DMS53 (cell line): ENCODE results near the gene MAP6.

Experiments
- DNase-seq: peaks from one replicate; lab custom pipeline; 2025; lab: John Stamatoyannopoulos, UW

The MAP6 gene

DNA sequence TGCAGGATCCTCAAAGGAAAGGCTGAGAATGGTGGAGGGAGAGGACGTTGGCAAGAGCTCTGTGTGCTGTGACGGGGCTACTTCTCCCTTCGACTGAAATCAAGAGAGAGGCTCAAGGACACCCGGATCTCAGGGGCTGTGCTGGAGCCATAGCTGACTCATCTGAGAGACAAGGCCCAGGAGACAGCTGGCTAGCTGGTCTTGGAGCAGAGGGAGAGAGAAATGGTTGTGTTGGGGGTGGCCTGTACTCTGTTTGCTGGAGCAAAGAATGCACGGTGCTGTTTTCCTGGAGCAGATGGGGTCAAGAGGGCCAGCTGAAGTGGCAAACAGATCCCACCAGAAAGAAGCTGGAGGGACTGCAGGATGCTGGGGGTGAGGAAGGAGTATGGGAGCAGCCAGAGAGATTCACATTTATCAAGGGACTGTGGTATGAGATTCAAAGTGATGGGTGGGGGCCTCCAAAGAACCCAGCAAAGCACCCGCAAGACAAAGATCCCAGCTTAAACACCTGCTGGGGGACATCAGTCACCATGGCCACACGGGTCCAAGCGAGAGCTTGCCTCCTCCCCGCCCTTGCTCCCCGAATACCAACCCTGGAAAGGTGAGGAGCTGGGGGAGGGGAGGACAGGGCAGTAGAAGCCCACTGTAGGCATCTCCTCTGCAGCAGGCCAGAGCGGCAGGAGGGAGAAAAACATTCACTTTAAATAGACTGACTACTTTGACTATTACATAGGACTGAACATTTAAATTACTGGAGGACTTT is 40.8 kb downstream of the MAP6 start:
- DNase-seq = peak; percentile 79

DNA sequence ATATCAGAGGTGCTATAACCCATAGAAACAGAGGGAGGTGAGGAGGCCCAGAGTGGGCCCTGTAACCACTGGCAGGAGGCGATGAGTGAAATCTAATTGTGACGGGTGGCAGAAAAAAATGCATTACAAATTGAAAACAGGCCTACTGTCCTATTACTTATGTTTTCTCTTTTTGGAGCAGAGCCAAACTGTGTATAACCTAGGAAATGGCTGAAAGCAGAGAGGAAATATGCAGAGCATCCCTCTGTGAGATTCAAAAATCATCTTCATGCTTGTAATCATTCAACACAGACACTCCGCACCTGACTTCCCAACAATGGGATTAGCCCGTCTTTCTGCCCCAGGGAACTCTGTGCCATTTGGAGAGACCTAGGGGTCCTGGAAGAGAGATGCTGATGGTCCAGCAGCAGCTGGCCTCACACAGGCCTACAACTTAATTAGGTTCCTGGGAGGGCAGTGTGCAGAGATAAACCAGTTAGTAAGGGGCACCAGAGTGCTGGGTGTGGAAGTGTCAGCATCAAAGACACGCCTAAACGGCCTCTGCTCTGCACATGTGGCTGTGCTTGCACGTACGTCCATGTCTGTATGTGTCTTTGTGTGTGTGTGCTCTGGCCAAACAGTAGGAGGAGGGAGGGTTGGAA is 41.8 kb downstream of the MAP6 start:
- DNase-seq = peak; percentile 58

DNA sequence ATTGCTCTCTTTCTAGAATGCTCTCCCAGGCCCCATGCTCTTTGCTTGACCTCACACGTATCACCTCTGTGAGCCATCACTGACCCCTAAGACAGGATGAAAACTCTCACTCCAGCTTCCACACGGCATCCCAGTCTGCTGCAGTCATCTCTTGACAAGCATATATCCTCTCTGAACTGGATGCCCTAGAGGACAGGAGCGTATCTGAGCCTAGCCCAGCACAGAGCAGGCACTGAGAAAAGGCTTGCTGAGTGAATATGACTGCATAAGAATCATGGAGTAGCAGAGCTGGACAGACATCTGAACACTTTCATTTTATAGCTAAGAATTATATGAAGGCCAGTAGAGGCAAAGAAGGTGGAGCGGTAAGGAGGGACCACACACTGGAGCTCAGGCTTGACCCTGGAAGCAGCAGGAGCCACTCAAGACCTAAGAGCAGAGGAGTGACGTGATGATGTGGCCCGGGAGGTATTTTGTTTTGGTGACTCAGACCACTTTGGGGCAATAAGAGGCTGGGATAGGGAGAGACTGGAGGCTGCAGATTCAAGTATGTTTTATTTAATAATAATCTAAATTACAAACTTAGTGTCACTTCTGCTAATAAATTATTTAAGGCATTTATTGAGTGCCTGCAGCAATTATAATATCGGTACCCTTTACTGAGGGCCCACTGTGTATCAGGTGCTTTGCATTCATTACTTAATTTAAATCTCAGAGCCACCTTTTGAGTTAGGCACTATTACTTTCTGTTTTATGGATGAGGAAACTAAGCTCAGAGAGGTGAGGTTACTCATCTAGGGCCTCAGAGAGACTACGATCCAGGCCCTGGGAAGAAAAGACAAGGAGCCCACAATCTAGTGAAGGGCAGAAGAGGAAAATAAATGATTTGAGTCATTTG is 42.6 kb downstream of the MAP6 start:
- peak; percentile 90 for DNase-seq

DNA sequence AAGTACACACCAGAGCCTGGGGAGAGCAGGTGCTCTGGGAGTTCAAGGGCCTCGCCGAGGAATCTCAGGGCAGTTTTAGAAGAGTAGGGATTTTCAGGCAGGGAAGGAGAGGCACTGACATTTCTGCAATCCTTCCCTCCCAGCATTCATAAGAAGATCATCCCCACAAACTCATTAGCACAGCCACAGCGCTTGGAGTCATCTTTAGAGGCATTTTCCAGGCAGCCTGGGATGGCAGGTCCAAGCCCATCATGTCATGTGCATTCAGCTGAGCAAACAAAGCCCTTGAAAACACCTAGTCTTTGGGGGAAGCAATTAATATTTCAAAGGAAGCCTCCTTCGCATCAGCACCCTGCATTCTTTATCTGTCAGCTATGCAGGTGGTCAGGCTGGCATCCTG is 43.8 kb downstream of the MAP6 start:
- peak; percentile 96 for DNase-seq

DNA sequence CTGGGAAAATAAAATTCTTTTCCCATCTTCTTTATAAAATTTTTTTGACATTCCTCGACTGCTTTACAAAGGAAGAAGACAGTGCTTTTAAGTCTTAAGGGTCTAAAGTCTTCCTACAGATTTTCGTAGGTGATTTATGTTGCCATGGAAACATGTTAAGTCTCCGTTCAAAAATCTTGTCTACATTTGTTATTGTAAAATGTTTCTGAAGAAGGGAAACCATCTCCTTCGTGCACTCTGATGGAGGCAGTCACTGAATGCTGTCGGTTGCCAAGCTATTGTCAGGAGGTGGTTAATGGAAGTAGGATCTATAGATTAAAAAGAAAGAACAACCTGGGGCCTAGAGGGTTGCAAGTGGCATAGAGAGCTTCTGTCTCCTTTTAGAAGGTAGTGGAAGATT is 52.6 kb downstream of the MAP6 start:
- DNase-seq = no peak

DNA sequence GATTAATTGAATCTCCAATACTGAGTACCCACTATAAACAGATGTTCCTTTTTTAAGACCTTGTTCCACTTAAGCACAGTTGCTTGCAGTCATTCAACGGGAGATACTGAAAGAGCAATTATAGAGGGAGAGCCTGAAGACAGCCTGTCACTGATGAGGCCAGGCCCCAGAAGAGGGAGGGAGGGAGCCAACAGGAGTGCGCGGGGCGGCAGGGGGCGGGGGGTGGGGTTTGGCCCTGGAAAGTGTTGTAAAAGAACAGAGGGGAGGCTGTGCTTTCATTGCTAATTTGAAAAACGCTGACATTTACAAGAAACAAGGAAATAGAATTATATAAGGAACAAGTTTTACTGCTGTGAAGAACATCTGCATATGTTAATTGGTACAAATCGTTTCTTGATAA is 53.1 kb downstream of the MAP6 start:
- DNase-seq = no peak

DNA sequence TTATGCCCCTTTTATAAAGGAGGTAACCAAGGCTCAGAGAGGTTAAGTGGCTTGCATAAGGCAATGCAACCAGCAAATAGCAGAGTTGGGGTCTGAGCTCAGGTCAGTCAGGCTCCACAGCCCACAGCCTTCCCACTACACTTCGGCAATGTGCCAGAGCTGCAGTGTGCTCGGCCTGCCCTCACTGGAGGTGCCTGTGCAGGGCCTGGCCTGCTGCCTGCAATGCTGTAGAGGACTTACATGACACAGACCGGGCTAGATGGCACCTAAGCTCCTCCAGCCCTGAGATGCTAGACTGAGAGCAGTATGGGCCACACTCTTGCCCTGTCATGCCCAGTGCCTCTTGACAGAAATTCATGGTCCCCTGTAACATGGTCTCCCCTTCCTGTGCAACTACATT is 57.0 kb downstream of the MAP6 start:
- DNase-seq = no peak

DNA sequence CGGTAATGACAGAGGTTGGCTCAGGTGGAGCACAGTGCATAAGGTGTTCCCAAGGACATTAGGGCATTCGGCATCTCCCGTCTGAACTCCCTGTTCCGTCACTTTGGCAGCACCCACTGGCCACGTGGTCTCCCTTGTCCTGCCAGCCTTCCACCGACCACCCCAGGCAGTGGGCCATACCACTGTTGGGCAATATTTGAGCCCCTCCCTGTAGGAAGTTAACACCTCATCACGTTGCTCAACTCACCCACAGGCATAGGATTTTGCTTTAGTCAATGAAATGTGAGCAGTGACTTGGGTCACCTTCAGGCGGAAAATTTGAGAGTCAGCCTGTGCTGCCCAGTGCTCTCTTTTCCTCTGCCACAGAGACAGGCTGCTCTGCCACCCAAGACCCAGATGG is 62.7 kb downstream of the MAP6 start:
- DNase-seq = no peak

DNA sequence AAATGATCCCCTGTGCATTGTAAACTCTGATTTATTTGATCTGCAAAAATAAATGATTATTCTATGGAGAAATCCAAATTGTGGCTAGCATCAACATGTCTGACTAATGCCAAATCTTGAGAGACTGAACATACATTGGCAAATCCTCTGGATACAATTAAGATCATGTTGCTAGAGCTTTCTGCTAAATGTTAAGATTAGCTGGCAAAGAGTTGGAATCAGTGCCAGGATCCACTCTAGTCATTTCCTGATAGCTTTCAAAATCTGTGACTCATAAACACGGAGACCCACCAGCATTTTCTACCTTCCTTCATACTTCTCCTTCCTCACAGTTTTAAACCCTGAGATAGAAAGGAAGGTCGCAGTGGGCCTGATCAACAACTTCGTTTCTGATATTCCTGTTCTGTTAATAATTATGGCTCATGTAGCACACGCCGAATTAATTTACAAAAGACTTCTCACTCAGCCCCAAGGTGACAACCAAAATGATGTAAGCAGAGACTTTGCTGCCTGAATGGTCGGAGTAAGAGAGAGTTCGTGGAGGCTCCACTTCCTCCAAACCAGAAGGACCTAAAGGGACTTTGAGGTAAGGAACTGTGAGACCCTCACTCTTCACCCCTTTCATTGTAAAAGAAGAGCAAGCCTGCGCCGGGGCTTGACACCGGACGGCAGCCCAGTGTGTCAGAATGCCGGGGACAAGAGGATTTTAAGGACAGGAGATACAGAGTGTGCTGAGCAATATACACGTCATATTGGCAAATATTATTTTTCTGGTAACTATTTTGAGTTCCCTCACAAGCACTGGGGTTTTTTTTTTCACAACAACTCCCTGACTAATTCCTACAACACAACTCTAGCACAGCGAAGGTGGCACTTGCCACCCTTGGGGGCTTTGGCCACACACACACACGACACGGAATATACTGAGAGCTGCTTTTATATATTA is 64.8 kb downstream of the MAP6 start:
- DNase-seq = no peak

DNA sequence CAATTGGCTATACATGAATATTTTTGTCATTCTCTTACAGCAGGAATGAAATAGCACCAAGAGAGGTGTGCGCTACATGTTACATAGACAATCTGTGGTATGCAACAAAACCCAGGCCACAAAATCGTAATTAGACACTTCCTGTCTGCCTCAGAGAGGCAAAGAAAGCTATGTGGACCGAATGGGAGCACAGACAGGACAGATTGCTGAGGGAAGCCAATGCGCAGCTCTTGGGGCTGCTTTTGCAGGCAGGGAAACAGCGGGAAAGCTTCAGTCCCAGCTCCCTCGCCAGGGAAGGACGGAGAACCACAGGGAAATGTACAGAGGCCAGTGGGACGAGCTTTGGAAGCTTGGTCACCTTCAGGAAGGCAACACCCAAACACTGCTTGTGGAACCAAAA is 65.9 kb downstream of the MAP6 start:
- DNase-seq = no peak

DNA sequence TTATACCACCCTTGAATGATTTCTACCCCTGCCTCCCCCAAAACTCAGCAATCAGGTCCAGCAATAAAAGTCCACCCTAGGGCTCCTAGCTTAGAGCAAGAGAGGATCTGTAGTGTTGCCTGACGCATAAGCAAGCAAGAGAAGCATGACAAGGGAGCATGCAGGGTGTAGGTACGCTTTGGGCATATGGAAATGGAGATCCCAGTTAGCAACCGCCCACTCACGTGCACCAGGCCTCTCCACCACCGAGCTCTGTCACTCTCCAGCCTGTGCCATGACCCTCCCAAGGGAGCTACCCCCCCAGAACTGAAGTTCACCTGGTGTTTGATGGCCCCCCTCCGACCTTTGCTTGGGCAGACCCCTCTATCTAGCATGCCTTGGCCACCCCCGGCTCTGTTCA is 67.3 kb downstream of the MAP6 start:
- DNase-seq = no peak

DNA sequence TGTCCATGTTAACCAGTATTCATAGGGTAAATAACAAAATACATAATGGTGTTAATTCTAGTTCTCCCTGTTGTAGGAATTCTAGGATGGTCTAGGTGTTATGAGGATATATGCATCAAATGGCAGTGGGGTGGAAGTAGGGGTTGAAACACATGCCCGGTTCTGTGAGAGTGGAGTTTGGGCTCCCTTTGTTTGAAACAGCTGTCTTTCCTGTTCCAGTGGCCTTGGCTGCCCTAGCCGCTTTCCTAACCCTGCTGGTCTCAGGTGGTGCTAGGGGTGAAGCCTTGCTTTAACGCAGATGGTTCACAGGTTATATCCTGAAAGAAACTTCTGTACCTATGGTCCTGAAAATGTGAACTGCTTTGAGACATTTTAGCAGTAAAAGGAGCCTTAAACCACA is 68.5 kb downstream of the MAP6 start:
- no peak for DNase-seq

DNA sequence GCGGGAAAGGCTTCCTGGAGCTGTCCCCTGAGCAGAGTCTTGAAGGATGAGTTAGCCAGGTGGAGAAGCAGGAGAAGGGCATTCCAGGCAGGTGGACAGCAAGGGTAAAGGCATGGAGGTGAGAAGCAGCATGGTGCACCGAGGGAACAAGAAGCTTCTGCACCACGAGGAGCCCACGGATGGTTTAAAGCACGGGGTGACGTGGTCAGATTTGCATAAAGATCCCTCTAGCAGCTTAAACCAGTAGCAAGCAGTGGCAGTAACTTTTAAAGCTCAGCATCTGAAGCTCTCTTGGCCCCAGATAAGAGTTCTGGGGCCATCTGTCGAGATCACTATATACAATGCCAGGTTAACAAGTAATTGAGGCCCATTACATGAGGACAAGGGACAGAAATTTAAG is 69.9 kb downstream of the MAP6 start:
- no peak for DNase-seq

DNA sequence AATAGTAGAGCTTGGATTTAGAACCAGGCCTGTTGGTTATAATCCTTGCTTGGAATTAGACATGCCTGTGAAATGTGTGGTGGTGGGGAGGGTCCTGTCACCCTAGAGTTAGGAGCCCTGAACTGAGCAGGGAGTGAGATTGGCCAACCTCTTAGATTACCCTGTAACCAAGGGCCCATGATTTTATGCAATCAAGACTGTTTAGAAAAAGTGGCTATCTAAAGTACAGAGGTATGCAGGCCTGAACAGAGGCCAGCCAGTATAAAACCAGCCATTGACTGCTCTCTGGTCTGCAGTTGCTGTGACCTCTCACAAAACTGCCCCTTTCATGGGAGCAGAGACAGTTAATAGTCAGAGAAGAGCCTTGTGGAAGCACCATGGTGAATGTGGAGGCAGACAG is 70.6 kb downstream of the MAP6 start:
- DNase-seq = no peak

DNA sequence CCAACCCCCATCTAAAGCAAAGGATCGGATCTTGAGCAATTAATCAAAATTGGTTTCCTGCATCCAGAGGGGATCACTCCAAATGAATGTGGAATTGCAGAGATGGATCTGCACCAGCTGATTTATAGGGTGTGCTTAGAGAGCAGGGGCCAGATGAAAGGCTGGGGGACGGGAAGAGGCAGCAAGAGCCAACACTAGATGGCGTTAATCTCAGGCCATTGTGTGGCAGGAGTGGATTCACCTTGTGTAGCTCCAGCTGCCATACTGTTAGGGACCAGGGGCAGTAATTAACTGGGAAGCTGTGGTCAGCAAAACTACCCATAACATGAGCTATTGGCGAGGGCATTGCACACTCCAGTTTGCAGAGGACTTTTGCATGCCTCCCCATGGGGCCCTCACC is 71.2 kb downstream of the MAP6 start:
- peak; percentile 93 for DNase-seq

DNA sequence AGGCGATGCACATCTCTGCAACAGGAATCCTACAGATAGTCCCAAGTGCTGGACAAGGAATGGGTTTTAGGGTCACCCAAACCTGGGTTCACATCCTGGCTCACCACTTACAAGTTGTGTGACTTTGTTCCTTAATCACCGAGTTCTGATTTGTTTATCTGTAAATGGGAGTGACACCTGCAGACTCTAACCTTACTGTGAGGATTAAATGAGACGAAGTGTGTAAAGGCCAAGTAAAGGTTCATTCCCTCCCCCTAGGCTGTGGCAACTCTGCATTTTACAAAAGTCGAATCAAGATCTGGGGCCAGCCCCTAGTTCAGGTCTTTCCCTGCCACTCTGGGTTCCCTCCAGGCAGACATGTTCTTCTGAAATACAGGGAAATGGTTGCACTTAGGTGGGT is 71.9 kb downstream of the MAP6 start:
- no peak for DNase-seq

DNA sequence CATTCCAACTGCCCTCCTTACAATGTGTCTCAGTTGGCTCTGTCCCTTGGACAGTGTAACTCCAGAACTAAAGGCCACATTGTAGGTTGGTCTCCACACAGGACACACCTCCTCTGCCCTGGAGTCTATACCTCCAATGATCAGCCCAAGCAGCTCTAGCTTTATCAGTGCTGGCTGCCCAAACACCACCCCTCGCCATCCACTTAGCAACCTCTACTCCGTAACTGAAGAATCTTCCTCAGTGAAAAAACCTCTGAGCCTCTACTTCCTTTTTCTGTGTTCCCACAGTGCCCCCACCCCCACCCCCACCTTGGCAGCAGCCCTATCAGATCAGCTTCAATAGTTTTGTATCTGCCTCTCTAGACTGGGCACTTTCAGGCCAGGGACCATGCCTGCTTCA is 73.4 kb downstream of the MAP6 start:
- no peak for DNase-seq

DNA sequence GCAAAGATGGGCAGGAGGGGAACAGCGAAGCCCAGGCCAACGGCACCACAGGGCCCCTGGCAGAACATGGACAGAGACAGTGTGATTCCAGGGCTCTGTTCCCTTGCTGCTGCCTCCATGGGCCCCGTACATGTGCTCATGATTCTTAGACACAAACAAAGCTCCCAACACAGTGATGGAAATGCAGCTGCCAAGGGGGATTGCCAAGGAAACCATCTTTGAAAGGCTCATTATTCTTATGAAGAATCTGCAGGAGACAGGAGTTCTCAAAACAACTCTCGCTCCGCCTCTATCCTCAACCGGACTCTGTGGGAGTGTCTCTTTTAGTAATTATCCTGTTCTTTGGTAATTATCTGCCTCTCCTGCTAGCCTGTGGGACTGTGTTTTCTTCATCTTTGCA is 74.6 kb downstream of the MAP6 start:
- no peak for DNase-seq

DNA sequence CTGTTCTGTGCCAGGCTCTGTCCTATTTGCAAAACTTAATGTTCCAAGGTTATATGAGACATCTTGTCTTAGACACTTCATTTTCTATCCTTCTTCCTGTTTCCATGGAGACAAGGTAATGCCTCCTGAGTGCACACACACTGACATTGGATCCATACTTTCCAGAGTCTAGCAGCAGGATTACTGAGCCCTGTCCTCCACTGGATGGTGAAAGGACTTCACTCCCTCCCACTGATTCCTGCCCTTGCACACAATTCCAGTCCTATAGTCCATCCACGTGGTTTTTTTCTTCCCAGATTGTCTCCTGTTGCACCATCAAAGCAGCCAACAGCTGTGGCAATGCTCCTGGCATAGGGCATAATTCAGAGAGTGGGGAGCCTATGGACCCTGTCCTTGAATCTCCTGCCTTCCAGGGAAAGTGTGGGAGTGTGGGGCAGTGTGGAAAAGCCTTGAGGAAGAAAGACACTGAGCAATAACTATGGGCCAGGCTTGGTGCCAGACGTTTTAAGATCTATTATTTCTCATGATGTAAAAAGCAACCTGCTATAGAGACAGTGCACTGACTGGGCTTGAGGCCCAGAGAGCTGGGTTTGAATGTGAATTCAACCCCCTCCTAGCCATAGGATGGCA is 75.4 kb downstream of the MAP6 start:
- DNase-seq = peak; percentile 98

DNA sequence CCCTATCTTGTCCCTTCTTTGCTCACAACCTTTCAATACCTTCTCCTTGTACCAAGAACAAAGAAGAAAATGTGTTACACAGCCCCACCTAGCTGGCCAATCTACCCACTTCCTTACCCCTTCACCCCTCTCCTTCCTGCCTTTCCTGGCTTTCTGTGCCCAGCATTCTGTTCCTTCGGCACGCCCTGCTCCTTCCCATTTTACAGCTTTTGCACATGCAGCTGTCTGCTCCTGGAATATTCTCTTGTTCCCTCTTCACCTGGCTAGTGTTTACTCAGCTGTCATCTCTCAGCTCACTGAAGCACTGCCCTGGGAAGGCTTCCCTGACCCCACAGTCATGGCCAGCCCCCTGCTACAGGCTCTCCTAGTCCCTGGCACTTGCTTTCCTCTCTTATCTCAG is 76.1 kb downstream of the MAP6 start:
- peak; percentile 99 for DNase-seq

DNA sequence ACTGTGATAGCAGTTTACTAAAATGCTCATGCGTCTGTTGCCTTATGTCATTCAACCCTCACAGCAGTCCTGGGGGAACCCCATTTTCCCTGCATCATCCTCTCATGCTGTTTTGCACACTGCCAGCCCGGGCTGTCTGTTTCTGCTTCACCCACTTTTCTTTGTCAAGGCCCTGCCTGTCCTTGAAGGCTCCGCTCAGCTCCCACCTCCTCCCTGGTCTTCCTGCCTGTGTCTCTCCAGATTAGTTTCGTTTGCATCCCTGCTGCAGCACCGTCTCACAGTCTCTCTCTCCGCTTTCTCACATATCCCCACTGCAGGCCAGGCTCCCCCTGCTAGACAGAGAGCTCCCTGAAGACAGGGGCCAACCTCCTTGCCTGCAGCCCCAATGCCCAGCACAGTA is 76.9 kb downstream of the MAP6 start:
- peak; percentile 57 for DNase-seq
